ENCODE data around the gene EARS2.
A peak's percentile ranks its signal among the peaks of the same experiment; 100 is the strongest.
"Not testable (repeated sequence)": the region's sequence is repeated elsewhere in the genome, so short reads cannot be mapped to it uniquely, and the experiment has no call there.

EARS2 gene

DNA sequence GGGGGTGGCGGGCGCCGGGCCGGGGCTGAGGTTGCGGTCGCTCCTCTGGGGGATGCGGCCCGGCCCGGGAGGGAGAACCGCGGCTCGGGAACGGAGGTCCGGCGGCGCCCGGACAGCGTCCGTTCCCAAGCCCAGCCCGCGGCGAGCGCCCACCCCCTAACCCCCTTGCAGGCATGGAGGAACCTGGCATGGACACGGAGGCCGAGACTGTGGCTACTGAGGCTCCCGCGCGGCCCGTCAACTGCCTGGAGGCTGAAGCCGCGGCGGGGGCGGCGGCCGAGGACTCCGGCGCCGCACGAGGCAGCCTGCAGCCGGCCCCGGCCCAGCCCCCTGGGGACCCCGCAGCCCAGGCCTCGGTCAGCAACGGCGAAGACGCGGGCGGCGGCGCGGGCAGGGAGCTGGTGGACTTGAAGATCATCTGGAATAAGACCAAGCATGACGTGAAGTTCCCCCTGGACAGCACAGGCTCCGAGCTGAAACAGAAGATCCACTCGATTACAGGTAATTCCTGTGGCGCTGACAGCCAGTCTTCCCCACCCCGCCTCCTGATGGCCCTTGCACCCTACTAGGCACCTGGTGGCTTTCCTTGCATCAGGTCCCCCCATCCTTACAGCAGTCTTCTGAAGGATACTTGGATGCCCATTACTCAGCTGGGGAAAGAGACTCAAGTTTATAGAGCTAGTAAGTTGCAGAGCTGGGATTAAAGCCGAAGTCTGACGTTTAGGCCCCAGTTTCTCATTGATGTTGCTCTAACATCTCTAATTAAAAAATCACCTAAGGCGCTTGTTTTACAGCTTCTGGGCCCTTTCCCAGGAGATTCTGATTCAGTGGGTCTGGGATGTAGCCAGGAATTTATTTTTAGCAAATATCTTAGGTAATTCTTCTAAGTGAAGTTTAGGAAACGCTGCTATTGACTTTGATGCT lies 891 bp upstream of the EARS2 start:
- TF ChIP-seq GATA1 (IDR thresholded peaks at IDR 0.05; ENCODE audit: low read depth, low read length) (no peak), POLR2A (IDR thresholded peaks at IDR 0.05; ENCODE audit: low read length) (no peak)
- DNase-seq, result peak; percentile 67 to 75

DNA sequence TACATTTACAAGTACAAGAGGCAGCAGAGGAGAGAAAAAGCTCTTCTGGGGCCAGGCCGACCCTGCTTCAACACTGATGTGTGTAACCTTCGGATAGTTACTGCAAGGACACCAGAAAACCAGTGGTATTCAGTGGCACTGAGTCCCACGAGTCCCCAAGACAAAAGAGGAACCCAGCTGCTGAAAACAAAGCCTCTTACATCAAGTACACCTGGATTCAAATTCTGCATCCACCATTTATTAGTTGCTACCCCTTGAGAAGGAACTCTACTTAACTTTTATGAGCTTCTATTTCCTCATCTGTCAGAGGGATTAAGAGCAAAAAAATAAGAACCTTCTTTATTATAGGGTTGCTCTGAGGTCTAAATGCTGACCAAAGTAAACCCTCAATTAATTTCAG lies 2.6 kb downstream of the EARS2 start:
- no peak for TF ChIP-seq GATA1 (IDR thresholded peaks at IDR 0.05; ENCODE audit: low read depth, low read length)
- no peak for TF ChIP-seq POLR2A (IDR thresholded peaks at IDR 0.05; ENCODE audit: low read length)
- no peak for DNase-seq

DNA sequence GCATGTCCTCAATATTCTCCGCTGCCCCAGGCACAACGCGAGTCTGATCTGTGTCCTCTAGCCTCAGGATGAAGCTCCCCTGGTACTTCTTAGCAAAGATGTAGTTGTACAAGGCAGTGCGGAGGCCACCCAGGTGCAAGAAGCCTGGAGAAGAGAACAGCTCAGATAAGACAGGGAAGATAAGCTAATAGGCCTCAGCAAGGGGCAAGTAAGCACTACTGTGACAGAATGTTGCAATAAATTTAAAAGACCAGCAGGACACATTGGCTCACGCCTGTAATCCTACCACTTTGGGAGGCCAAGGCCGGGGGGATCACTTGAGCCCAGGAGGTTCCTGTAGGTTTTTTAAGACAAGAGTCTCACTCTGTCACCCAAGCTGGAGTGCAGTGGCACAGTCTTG lies 5.0 kb downstream of the EARS2 start:
- DNase-seq, result no peak
- TF ChIP-seq POLR2A (IDR thresholded peaks at IDR 0.05; ENCODE audit: low read length) (no peak), GATA1 (IDR thresholded peaks at IDR 0.05; ENCODE audit: low read depth, low read length) (no peak)

DNA sequence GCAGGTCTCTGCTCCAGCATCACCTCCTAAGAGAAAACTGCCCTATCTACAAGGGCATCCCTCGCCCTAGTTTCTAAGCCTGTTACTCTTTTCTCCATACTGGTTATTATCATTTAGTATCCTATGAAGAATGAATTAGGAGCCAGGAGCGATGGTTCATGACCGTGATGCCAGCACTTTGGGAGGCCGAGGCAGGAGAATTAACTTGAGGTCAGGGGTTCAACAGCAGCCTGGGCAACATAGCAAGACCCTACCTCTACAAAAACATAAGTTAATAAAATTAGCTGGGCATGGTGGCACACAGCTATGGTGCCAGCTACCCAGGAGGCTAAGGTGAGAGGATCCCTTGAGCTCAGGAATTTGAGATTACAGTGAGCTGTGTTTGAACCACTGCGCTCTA lies 7.2 kb downstream of the EARS2 start:
- no peak for DNase-seq

DNA sequence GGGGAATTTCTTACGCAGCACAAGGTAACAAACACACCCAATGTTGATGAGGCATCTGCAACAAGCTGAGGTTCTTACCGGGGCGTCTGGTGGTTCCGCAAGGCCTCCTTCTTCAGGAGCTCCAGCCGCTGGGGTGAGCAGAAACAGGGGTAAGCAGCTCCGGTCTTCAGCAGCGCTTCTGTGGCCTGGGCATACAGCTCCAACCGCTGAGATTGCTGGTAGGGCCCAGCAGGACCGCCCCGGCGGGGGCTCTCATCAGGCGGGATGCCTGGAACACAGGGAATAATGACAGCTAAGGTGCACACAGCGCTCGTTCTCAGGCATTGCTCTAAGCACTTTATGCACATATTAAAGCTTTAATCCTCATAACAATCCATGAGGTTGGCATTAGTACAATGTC lies 12.7 kb downstream of the EARS2 start:
- DNase-seq, result no peak
- no peak for TF ChIP-seq GATA1 (IDR thresholded peaks at IDR 0.05; ENCODE audit: low read depth, low read length)
- no peak for TF ChIP-seq POLR2A (IDR thresholded peaks at IDR 0.05; ENCODE audit: low read length)

More for the DNA sequence above, 7.2 kb downstream of the EARS2 start:
- TF ChIP-seq GATA1 (IDR thresholded peaks at IDR 0.05; ENCODE audit: low read depth, low read length) (no peak), POLR2A (IDR thresholded peaks at IDR 0.05; ENCODE audit: low read length) (no peak)

DNA sequence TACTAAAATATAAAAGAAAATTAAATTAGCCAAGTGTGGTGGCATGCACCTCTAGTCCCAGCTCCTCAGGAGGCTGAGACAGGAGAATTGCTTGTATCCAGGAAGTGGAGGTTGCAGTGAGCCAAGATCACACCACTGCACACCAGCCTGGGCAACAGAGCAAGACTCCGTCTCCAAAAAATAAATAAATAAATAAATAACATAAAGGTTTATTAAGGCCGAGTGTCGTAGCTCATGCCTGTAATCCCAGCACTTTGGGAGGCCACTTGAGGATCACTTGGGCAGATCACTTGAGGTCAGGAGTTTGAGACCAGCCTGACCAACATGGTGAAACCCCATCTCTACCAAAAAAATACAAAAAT lies 16.4 kb downstream of the EARS2 start:
- not testable (repeated sequence) for DNase-seq

DNA sequence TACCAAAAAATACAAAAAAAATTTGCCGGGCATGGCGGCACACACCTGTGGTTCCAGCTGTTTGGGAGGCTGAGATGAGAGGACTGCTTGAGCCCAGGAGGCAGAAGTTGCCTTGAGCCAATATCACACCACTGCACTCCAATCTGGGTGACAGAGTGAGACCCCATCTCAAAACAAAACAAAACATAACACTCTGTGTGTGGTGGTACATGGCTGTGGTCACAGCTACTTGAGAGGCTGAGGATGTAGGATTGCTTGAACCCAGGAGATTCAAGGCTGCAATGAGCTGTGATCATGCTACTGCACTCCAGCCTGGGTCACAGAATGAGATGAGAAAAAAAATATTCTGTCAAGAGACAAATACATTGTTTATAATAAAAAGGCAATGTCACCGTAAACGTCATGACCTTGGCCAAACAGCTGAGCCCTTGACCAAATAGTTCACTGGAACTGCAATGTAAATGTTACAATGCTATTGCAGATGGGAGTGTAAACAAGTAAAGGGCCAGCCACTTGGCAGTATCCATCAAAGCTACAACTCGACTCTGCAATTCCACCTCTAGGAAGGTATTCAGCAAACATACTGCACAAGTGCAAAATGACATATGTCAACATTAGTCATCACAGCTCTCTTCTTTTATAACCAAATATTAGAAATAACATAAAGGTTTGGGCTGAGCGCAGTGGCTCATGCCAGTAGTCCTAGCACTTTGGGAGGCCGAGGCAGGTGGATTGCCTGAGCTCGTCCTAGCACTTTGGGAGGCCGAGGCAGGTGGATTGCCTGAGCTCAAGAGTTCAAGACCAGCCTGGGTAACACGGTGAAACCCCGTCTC lies 16.9 kb downstream of the EARS2 start:
- no peak for DNase-seq
- TF ChIP-seq GATA1 (IDR thresholded peaks at IDR 0.05; ENCODE audit: low read depth, low read length) (no peak), POLR2A (IDR thresholded peaks at IDR 0.05; ENCODE audit: low read length) (no peak)

DNA sequence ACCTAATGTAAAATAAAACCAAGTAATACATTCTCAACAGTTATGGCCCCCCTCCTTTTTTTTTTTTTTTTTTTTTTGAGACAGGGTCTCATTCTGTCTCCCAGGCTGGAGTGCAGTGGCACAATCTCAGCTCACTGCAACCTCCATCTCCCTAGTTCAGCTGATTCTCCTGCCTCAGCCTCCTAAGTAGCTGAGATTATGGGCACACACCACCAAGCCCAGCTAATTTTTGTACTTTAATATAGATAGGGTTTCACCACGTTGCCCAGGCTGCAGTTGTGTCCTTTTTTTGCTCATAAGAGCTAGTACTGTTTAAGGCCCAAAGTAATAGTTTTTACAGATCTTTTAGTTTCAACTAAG lies 18.3 kb downstream of the EARS2 start:
- peak in 1 of 2 experiments; percentile 42 for DNase-seq
- TF ChIP-seq POLR2A (IDR thresholded peaks at IDR 0.05; ENCODE audit: low read length) (no peak), GATA1 (IDR thresholded peaks at IDR 0.05; ENCODE audit: low read depth, low read length) (no peak)

DNA sequence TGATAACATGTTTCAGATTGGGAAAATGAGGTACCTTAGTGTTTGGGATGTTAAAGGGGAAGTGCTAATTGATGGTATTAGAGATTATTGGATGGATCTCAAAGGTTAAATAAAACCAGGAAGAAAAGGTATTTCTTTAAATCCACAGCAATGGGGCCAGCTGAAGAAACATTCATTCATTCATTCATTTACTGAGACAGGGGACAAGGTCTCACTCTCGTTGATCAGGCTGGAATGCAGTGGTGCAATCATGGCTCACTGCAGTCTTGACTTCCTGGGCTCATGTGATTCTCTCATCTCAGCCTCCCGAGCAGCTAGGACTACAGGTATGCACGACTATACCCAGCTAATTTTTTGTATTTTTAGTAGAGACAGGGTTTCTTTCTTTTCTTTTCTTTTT lies 19.8 kb downstream of the EARS2 start:
- no peak for TF ChIP-seq GATA1 (IDR thresholded peaks at IDR 0.05; ENCODE audit: low read depth, low read length)
- no peak for TF ChIP-seq POLR2A (IDR thresholded peaks at IDR 0.05; ENCODE audit: low read length)
- DNase-seq, result no peak

DNA sequence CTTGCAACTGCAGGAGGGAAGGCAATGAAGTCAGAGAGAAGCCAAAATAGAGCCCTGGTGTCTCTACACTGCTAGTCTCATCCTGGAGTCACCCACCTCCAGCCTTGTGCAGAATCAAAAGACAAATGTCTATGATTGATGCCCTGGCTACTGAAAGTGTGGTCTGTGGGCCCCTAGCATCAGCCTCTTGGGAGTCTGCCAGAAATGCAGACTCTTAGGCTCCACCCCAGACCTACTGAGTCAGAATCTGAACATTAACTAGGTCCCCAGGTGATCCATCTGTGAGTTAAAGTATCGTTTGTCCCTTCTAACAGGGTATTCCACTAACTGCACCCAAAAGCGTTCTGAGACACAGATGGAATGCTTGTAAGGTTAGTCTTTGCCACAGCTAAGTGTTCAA lies 21.2 kb downstream of the EARS2 start:
- no peak for DNase-seq
- TF ChIP-seq GATA1 (IDR thresholded peaks at IDR 0.05; ENCODE audit: low read depth, low read length), result no peak
- TF ChIP-seq POLR2A (IDR thresholded peaks at IDR 0.05; ENCODE audit: low read length), result no peak

DNA sequence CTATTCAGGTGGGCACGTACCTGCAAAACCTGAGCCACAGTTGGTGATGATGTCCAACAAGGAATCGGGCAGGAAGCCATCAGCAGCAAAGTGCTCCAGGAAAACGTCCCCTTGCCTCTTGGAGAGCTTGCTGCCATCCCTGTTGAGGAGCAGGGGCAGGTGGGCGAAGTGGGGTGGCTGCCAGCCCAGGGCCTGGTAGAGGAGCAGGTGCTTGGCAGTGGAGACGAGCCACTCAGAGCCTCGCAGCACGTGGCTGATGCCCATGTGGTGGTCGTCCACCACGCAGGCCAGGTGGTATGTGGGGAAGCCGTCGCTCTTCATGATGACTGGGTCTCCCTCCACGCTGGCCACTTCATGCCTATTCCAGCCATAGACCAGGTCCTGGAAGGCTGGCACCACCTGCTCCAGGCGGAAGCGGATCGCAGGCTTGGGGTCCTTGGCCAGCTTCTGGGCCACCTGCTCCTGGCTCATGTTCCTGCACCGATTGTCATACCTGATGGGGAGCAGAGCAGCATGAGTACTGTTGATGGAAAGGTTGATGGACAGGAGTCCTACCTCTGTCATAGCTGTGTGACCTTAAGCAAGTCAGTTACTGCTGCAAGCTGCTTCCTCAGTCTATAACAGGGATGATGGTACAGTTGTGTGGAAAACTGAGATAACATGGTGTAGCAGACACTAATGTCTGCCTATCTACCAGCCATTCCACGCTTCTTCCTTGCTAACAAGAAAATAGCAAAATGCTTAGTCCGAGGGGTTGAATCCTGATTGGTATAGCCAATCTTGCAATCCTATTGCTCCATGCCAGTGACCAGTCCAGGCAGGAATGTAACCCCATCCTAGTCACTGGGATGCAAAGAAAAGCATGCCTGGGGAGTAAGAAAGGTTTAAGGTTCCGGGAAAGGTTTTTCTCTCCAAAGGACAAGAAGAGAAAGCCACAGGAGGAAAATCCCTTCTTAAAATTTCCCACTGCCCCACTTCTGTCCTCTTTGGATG lies 22.0 kb downstream of the EARS2 start:
- no peak for DNase-seq
- TF ChIP-seq GATA1 (IDR thresholded peaks at IDR 0.05; ENCODE audit: low read depth, low read length), result no peak
- TF ChIP-seq POLR2A (IDR thresholded peaks at IDR 0.05; ENCODE audit: low read length), result no peak

DNA sequence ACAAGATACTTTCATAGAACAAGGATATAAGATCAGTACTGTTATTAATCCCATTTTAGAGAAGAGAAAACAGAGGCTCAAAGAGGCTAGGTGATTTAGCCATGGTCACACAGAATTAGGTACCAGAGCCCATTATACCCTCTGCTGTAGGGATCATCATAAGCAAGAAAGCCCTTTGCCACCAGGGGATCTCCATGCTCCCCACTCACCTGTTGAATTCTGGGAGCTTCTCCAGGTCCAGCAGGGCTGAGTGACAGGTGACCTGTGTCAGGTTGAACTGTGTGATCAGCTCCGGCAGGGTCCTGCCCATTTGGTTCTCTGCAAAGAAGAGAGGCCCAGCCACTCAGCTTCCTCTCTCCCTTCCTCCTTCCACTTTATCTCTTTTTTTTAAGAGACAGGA lies 24.7 kb downstream of the EARS2 start:
- DNase-seq, result no peak
- no peak for TF ChIP-seq GATA1 (IDR thresholded peaks at IDR 0.05; ENCODE audit: low read depth, low read length)
- TF ChIP-seq POLR2A (IDR thresholded peaks at IDR 0.05; ENCODE audit: low read length), result no peak

DNA sequence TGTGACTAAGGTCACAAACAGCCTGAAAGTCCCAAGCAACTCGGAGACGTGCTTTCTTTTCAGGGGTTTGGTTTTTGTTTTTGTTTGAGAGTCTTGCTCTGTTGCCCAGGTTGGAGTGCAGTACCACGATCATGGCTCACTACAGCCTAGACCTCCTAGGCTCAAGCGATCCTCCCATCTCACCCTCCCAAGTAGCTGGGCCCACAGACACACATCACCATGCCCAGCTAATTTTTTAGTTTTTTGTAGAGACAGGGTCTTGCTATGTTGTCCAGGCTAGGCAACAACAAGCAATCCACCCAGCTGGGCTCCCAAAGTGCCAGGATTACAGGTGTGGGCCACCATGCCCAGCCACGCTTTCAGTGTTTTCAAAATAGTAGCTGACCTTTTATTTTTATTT lies 27.1 kb downstream of the EARS2 start:
- TF ChIP-seq GATA1 (IDR thresholded peaks at IDR 0.05; ENCODE audit: low read depth, low read length) (no peak), POLR2A (IDR thresholded peaks at IDR 0.05; ENCODE audit: low read length) (no peak)
- no peak for DNase-seq

All from erythroblast (primary cell).